ENCODE results near the gene SH3RF3. TPM values are rescaled to one million over a fixed set of nuclear protein-coding genes. Genes with fewer than 3 reads are reported as not detected.

SH3RF3 gene
- total RNA-seq, 1 experiment from 2014 or later, result 1.0 TPM

DNA sequence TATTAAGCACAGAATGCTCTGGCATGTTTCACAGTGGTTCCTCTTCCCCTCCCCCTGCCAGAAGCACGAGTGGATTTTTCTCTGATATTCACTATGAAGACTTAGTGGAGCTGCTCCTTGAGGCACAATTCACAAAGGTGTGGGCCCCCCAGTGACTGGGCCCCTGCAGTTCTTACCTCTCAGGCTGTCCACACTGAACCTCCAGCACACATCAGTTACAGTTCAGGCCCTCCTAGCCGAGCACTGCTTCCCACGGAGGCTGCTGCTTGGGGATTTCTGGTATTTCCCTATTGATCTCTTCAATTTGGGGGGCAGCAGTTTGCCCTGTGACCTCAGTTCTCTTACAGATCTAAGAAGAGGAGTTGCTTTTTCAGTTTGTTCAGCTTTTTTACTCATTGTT is 236.1 kb downstream of the SH3RF3 start:
- CTCF ChIA-PET, result no interaction called here
- Mint-ChIP-seq H3K36me3 (no peaks in the 10 kb centered on the region), H3K27ac (no peak overlapping the region), H3K27me3 (ENCODE audit: low read depth) (no peaks in the 10 kb centered on the region), H3K4me1 (no peaks in the 10 kb centered on the region), H3K4me3 (no peak overlapping the region), H3K9me3 (peaks cover 6% of the 10 kb centered on the region; the same call in 1 of the 2 replicates)
- no peak for ATAC-seq
- POLR2A ChIA-PET, result no interaction called here
- no peak for DNase-seq (ENCODE audit: low spot score)
- TF ChIP-seq GRHL2 (CRISPR knock-in tag; IDR thresholded peaks at IDR 0.05; ENCODE audit: insufficient replicate concordance, severe bottlenecking) (no peak), OVOL2 (CRISPR knock-in tag; IDR thresholded peaks at IDR 0.05; ENCODE audit: borderline replicate concordance) (no peak), HMGA2 (CRISPR knock-in tag; IDR thresholded peaks at IDR 0.05) (no peak), PRRX2 (CRISPR knock-in tag; IDR thresholded peaks at IDR 0.05) (no peak), ELF4 (CRISPR knock-in tag; IDR thresholded peaks at IDR 0.05; ENCODE audit: low read depth) (no peak), ZNF416 (CRISPR knock-in tag; IDR thresholded peaks at IDR 0.05) (no peak), RELA (CRISPR knock-in tag; IDR thresholded peaks at IDR 0.05; ENCODE audit: borderline replicate concordance) (no peak), FOXJ3 (CRISPR knock-in tag; IDR thresholded peaks at IDR 0.05; ENCODE audit: borderline replicate concordance) (no peak), TEAD4 (CRISPR knock-in tag; IDR thresholded peaks at IDR 0.05) (no peak), CREB1 (CRISPR knock-in tag; IDR thresholded peaks at IDR 0.05) (no peak), SMAD4 (CRISPR knock-in tag; IDR thresholded peaks at IDR 0.05) (no peak)
- TF ChIP-seq, protein P1, sequence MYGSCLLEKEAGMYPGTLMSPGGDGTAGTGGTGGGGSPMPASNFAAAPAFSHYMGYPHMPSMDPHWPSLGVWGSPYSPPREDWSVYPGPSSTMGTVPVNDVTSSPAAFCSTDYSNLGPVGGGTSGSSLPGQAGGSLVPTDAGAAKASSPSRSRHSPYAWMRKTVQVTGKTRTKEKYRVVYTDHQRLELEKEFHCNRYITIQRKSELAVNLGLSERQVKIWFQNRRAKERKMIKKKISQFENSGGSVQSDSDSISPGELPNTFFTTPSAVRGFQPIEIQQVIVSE (CRISPR knock-in tag; IDR thresholded peaks at IDR 0.05; ENCODE audit: borderline replicate concordance), result no peak
- TF ChIP-seq, protein P2, sequence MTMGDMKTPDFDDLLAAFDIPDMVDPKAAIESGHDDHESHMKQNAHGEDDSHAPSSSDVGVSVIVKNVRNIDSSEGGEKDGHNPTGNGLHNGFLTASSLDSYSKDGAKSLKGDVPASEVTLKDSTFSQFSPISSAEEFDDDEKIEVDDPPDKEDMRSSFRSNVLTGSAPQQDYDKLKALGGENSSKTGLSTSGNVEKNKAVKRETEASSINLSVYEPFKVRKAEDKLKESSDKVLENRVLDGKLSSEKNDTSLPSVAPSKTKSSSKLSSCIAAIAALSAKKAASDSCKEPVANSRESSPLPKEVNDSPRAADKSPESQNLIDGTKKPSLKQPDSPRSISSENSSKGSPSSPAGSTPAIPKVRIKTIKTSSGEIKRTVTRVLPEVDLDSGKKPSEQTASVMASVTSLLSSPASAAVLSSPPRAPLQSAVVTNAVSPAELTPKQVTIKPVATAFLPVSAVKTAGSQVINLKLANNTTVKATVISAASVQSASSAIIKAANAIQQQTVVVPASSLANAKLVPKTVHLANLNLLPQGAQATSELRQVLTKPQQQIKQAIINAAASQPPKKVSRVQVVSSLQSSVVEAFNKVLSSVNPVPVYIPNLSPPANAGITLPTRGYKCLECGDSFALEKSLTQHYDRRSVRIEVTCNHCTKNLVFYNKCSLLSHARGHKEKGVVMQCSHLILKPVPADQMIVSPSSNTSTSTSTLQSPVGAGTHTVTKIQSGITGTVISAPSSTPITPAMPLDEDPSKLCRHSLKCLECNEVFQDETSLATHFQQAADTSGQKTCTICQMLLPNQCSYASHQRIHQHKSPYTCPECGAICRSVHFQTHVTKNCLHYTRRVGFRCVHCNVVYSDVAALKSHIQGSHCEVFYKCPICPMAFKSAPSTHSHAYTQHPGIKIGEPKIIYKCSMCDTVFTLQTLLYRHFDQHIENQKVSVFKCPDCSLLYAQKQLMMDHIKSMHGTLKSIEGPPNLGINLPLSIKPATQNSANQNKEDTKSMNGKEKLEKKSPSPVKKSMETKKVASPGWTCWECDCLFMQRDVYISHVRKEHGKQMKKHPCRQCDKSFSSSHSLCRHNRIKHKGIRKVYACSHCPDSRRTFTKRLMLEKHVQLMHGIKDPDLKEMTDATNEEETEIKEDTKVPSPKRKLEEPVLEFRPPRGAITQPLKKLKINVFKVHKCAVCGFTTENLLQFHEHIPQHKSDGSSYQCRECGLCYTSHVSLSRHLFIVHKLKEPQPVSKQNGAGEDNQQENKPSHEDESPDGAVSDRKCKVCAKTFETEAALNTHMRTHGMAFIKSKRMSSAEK (CRISPR knock-in tag; IDR thresholded peaks at IDR 0.05; ENCODE audit: borderline replicate concordance), result no peak
- TF ChIP-seq, protein P3, sequence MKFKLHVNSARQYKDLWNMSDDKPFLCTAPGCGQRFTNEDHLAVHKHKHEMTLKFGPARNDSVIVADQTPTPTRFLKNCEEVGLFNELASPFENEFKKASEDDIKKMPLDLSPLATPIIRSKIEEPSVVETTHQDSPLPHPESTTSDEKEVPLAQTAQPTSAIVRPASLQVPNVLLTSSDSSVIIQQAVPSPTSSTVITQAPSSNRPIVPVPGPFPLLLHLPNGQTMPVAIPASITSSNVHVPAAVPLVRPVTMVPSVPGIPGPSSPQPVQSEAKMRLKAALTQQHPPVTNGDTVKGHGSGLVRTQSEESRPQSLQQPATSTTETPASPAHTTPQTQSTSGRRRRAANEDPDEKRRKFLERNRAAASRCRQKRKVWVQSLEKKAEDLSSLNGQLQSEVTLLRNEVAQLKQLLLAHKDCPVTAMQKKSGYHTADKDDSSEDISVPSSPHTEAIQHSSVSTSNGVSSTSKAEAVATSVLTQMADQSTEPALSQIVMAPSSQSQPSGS (CRISPR knock-in tag; IDR thresholded peaks at IDR 0.05; ENCODE audit: borderline replicate concordance, low read depth), result no peak
- TF ChIP-seq, protein P4, sequence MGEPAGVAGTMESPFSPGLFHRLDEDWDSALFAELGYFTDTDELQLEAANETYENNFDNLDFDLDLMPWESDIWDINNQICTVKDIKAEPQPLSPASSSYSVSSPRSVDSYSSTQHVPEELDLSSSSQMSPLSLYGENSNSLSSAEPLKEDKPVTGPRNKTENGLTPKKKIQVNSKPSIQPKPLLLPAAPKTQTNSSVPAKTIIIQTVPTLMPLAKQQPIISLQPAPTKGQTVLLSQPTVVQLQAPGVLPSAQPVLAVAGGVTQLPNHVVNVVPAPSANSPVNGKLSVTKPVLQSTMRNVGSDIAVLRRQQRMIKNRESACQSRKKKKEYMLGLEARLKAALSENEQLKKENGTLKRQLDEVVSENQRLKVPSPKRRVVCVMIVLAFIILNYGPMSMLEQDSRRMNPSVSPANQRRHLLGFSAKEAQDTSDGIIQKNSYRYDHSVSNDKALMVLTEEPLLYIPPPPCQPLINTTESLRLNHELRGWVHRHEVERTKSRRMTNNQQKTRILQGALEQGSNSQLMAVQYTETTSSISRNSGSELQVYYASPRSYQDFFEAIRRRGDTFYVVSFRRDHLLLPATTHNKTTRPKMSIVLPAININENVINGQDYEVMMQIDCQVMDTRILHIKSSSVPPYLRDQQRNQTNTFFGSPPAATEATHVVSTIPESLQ (CRISPR knock-in tag; IDR thresholded peaks at IDR 0.05), result no peak
- TF ChIP-seq, protein P5, sequence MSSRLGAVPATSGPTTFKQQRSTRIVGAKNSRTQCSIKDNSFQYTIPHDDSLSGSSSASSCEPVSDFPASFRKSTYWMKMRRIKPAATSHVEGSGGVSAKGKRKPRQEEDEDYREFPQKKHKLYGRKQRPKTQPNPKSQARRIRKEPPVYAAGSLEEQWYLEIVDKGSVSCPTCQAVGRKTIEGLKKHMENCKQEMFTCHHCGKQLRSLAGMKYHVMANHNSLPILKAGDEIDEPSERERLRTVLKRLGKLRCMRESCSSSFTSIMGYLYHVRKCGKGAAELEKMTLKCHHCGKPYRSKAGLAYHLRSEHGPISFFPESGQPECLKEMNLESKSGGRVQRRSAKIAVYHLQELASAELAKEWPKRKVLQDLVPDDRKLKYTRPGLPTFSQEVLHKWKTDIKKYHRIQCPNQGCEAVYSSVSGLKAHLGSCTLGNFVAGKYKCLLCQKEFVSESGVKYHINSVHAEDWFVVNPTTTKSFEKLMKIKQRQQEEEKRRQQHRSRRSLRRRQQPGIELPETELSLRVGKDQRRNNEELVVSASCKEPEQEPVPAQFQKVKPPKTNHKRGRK (CRISPR knock-in tag; IDR thresholded peaks at IDR 0.05; ENCODE audit: borderline replicate concordance), result no peak
- TF ChIP-seq, protein P6, sequence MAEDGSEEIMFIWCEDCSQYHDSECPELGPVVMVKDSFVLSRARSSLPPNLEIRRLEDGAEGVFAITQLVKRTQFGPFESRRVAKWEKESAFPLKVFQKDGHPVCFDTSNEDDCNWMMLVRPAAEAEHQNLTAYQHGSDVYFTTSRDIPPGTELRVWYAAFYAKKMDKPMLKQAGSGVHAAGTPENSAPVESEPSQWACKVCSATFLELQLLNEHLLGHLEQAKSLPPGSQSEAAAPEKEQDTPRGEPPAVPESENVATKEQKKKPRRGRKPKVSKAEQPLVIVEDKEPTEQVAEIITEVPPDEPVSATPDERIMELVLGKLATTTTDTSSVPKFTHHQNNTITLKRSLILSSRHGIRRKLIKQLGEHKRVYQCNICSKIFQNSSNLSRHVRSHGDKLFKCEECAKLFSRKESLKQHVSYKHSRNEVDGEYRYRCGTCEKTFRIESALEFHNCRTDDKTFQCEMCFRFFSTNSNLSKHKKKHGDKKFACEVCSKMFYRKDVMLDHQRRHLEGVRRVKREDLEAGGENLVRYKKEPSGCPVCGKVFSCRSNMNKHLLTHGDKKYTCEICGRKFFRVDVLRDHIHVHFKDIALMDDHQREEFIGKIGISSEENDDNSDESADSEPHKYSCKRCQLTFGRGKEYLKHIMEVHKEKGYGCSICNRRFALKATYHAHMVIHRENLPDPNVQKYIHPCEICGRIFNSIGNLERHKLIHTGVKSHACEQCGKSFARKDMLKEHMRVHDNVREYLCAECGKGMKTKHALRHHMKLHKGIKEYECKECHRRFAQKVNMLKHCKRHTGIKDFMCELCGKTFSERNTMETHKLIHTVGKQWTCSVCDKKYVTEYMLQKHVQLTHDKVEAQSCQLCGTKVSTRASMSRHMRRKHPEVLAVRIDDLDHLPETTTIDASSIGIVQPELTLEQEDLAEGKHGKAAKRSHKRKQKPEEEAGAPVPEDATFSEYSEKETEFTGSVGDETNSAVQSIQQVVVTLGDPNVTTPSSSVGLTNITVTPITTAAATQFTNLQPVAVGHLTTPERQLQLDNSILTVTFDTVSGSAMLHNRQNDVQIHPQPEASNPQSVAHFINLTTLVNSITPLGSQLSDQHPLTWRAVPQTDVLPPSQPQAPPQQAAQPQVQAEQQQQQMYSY (CRISPR knock-in tag; IDR thresholded peaks at IDR 0.05), result no peak

All from WTC11 (cell line).